Measurements from ENCODE around the gene CD6. TPM values are rescaled to one million over a fixed set of nuclear protein-coding genes. Genes with fewer than 3 reads are reported as not detected.
A peak's percentile ranks its signal among the peaks of the same experiment; 100 is the strongest.

CD6 gene
- total RNA-seq, 1 experiment from 2014 or later = 1.4 TPM

- no peak for ATAC-seq
- no peaks in the 10 kb centered on the region for H3K27me3 ChIP-seq (ENCODE audit: insufficient read depth, low read length)
- ChIA-PET RAD21 (ENCODE audit: low non-redundant PET in 1 of 2, low total read pairs in 2 of 2, uncharacterized antibody in 2 of 2, unreplicated experiment in 2 of 2) (no interaction called here), POLR2A (interaction anchor here (1.3 kb wide), 1 partner anchor 9 kb away, joined by 3 read pairs; the partner anchor contains the start of gene TMEM109), CTCF (interaction anchor here (1.5 kb wide), 1 partner anchor 23 kb away, joined by 5 read pairs; no protein-coding TSS in a partner anchor)
- no peak for DNase-seq (ENCODE audit: low read depth, low spot score)
- no peak overlapping the region for H3K4me3 ChIP-seq (replicated peaks in 1 of 2; ENCODE audit: low read depth in 1 of 2, low read length in 2 of 2)
- intact Hi-C loops (cut with micrococcal nuclease) = no loop called here
- H3K79me2 ChIP-seq (ENCODE audit: insufficient read depth, low read length) = peaks cover 20% of the 10 kb centered on the region
- no peak for TF ChIP-seq EZH2phosphoT487 (IDR thresholded peaks at IDR 0.05; ENCODE audit: borderline replicate concordance)
- no peak for TF ChIP-seq SRF (IDR thresholded peaks at IDR 0.05; ENCODE audit: low read depth)
- no peak for TF ChIP-seq SIN3A (IDR thresholded peaks at IDR 0.05; ENCODE audit: low read depth)
- no peak for TF ChIP-seq MAX (IDR thresholded peaks at IDR 0.05)
- no peak for TF ChIP-seq ZFX (IDR thresholded peaks at IDR 0.05)
- TF ChIP-seq EGR1 (IDR thresholded peaks at IDR 0.05; ENCODE audit: low read depth) = no peak
- TF ChIP-seq EZH2 (IDR thresholded peaks at IDR 0.05) = no peak
- H3K4me2 ChIP-seq (ENCODE audit: low read length) = peak overlapping the region; percentile 92; the same call in 1 of the 2 replicates
- H3K9ac ChIP-seq (ENCODE audit: low read length) = 0 out of 2 replicates have a peak overlapping the region, but pooled peaks have one; percentile 77
- 0 out of 2 replicates have a peak overlapping the region, but pooled peaks have one; percentile 16 for H3K27ac ChIP-seq (ENCODE audit: low read depth, low read length)
- H3K4me1 ChIP-seq (ENCODE audit: control insufficient read depth in 1 of 2, insufficient read depth in 2 of 2, low read length in 2 of 2) = peaks cover 25 to 43% of the 10 kb centered on the region in 2 experiments
- peaks cover 17 to 24% of the 10 kb centered on the region in 2 experiments; a peak in 2 of 4 replicates for H3K36me3 ChIP-seq (ENCODE audit: control insufficient read depth in 1 of 2, insufficient read depth in 2 of 2, low read length in 2 of 2)
- H4K20me1 ChIP-seq (ENCODE audit: insufficient read depth) = no peaks in the 10 kb centered on the region; the same call in 1 of the 2 replicates
- BruUV-seq (replicated peaks) = no TSS peak
- H2AFZ ChIP-seq (ENCODE audit: low read depth, low read length, poor library complexity, severe bottlenecking) = no peak overlapping the region
- H3K9me2 ChIP-seq (ENCODE audit: insufficient read depth) = no peaks in the 10 kb centered on the region
- no peaks in the 10 kb centered on the region for H3K9me3 ChIP-seq (ENCODE audit: control insufficient read depth in 1 of 2, insufficient read depth in 1 of 2, low read depth in 1 of 2, low read length in 2 of 2)
These were observed 48.6 kb upstream of the CD6 start for GRCh38 chr11:60922906-60923305.

- POLR2A ChIA-PET = interaction anchor here (0.8 to 1.3 kb wide), 2 partner anchors 10 to 92 kb away, joined by 3 read pairs; partner anchors contain the start of gene TMEM109
- Histone ChIP-seq H3K4me2 (ENCODE audit: low read length) (peak overlapping the region; percentile 92), H3K9ac (ENCODE audit: low read length) (peak overlapping the region; percentile 77; the same call in 1 of the 2 replicates)
- TF ChIP-seq POLR2AphosphoS5 (IDR thresholded peaks at IDR 0.05; ENCODE audit: low read depth, low read length) (no peak), EZH2phosphoT487 (IDR thresholded peaks at IDR 0.05; ENCODE audit: borderline replicate concordance) (no peak), ZNF274 (IDR thresholded peaks at IDR 0.05; ENCODE audit: low read depth, low read length) (no peak), JUND (IDR thresholded peaks at IDR 0.05) (no peak), REST (IDR thresholded peaks at IDR 0.05; ENCODE audit: low read depth) (no peak), SIN3A (IDR thresholded peaks at IDR 0.05; ENCODE audit: low read depth) (no peak), EZH2 (IDR thresholded peaks at IDR 0.05) (no peak), ZBTB33 (IDR thresholded peaks at IDR 0.05; ENCODE audit: extremely low read depth, insufficient replicate concordance, low read length) (no peak), TCF7L2 (IDR thresholded peaks at IDR 0.05; ENCODE audit: borderline replicate concordance, extremely low read depth, insufficient read depth, insufficient read length) (no peak), CEBPB (IDR thresholded peaks at IDR 0.05; ENCODE audit: low read depth) (no peak)
These were observed 48.2 kb upstream of the CD6 start for GRCh38 chr11:60923326-60923725.

More at GRCh38 chr11:60923326-60923725, 48.2 kb upstream of the CD6 start:
- H2AFZ ChIP-seq (ENCODE audit: low read depth, low read length, poor library complexity, severe bottlenecking) = no peak overlapping the region
- DNase-seq (ENCODE audit: low read depth, low spot score) (no peak), ATAC-seq (no peak)
- H3K4me3 ChIP-seq (replicated peaks in 1 of 2; ENCODE audit: low read depth in 1 of 2, low read length in 2 of 2) = 0 out of 4 replicates have a peak overlapping the region, but pooled peaks of 1 of the 2 experiments have one; percentile 75
- no peaks in the 10 kb centered on the region; the same call in 1 of the 2 replicates for H4K20me1 ChIP-seq (ENCODE audit: insufficient read depth)
- CTCF ChIA-PET = interaction anchor here (1.5 kb wide), 1 partner anchor 24 kb away, joined by 5 read pairs; no protein-coding TSS in a partner anchor
- peak overlapping the region; percentile 16; the same call in 1 of the 2 replicates for H3K27ac ChIP-seq (ENCODE audit: low read depth, low read length)
- RAD21 ChIA-PET (ENCODE audit: low non-redundant PET in 1 of 2, low total read pairs in 2 of 2, uncharacterized antibody in 2 of 2, unreplicated experiment in 2 of 2) = no interaction called here
- no peaks in the 10 kb centered on the region for H3K9me2 ChIP-seq (ENCODE audit: insufficient read depth)
- H3K4me1 ChIP-seq (ENCODE audit: control insufficient read depth in 1 of 2, insufficient read depth in 2 of 2, low read length in 2 of 2) = peaks cover 25 to 39% of the 10 kb centered on the region in 2 experiments
- BruUV-seq (replicated peaks) = no TSS peak
- no peaks in the 10 kb centered on the region for H3K27me3 ChIP-seq (ENCODE audit: insufficient read depth, low read length)
- intact Hi-C loops (cut with micrococcal nuclease) = no loop called here
- H3K9me3 ChIP-seq (ENCODE audit: control insufficient read depth in 1 of 2, insufficient read depth in 1 of 2, low read depth in 1 of 2, low read length in 2 of 2) = no peaks in the 10 kb centered on the region
- H3K79me2 ChIP-seq (ENCODE audit: insufficient read depth, low read length) = peaks cover 16% of the 10 kb centered on the region
- H3K36me3 ChIP-seq (ENCODE audit: control insufficient read depth in 1 of 2, insufficient read depth in 2 of 2, low read length in 2 of 2) = peaks cover 19 to 24% of the 10 kb centered on the region in 2 experiments; a peak in 3 of 4 replicates

All from HCT116 (cell line).